Activated T-helper 2 cell treated with anti-CD3 and anti-CD28 coated beads, Interferon-gamma antibody, Interleukin-2, Interleukin-4, amounts not matched to agents 10 μg/mL and 5 μg/mL and 100 μg/mL, durations not matched to agents 14 hours and 24 hours and 36 hours (primary cell): ENCODE data around the gene CFAP100. TPM values are rescaled to one million over a fixed set of nuclear protein-coding genes. Genes with fewer than 3 reads are reported as not detected.

ENCODE experiments used
- DNase-seq: peaks from one replicate; pipeline ENCODE4 v3.0.0; 2021; ENCODE audit warnings: low spot score
- H3K27ac Mint-ChIP-seq: one replicate; pipeline ENCODE4 v1.8.0; 2021; ENCODE audit warnings: mixed read lengths
- H3K27me3 Mint-ChIP-seq: one replicate; pipeline ENCODE4 v1.8.0; 2021; ENCODE audit warnings: low read depth, mixed read lengths
- H3K36me3 Mint-ChIP-seq: one replicate; pipeline ENCODE4 v1.8.0; 2021; ENCODE audit warnings: low read depth, mixed read lengths
- H3K4me1 Mint-ChIP-seq: one replicate; pipeline ENCODE4 v1.8.0; 2021; ENCODE audit warnings: low read depth, mixed read lengths
- H3K4me3 Mint-ChIP-seq: one replicate; pipeline ENCODE4 v1.8.0; 2021; ENCODE audit warnings: low read depth, mild to moderate bottlenecking, moderate library complexity, mixed read lengths
- H3K9me3 Mint-ChIP-seq: one replicate; pipeline ENCODE4 v1.8.0; 2021; ENCODE audit warnings: mixed read lengths
- intact Hi-C: fragments of 100-400 bp; cut with micrococcal nuclease; formaldehyde crosslinking; loops from one replicate; pipeline ENCODE4 v1.15.1; 2023
- total RNA-seq: library from RNA; stranded (reverse); gene quantifications from 2 replicates; pipeline ENCODE4 v1.2.3, GENCODE V29; 2022

CFAP100 gene
- total RNA-seq, 1 donor from 2014 or later: not detected

DNA sequence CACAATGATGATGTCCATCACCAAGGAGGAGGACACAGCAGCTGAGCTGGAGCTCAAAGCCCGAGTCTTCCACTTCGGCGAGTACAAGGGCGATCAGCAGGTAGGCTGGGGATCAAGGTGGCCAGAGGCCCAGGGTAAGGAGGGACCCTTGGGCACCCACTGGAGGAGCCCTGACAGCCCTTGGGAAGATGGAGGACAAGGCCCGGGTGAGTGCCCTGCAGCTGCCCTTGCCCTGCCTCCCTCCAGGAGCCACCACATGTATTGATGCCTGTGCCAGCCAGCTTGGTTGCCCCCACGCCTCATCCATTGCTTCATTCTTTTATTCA is 38.4 kb downstream of the CFAP100 start:
- Mint-ChIP-seq H3K4me1 (peaks cover 1% of the 10 kb centered on the region), H3K36me3 (peaks cover 9% of the 10 kb centered on the region), H3K27ac (no peak overlapping the region), H3K9me3 (no peaks in the 10 kb centered on the region), H3K4me3 (no peak overlapping the region), H3K27me3 (no peaks in the 10 kb centered on the region)
- intact Hi-C loops: no loop called here
- no peak for DNase-seq

DNA sequence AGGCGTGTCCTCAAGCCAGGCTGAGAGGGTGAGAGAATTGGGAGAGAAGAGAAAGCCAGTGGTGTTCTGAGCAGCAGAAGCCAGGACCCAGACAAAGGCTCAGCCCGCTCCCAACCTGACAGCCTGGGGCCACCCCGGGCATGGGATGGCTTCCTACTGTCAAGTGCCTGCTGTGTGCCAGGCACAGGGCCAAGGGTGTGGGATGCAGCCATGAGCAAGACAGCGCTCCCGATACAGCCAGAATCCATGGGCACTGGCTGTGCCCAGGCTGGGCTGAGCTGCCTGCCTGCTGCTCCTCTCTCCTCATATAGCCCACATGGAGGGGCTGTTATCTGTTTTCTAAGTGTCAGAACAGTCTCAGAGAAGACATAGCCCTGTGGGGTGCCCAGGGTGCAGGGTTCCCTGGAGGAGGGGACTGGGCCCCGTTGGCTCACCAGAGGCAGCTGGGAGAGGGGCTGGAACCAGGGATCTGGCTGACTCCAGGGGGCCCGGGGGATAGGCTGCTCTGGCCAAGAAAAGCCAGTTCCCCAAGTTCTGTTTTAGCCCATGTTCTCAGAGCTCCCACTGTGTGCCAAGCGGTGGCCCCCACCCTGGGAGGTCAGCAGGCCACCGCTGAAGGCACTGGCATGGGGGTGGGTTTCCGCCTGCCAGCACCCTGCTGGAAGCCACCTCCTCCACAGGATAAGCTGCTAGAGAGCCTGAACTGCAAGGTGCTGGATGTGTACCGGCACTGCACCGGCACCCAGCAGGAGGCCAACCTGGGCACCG is 39.0 kb downstream of the CFAP100 start:
- Mint-ChIP-seq H3K9me3 (no peaks in the 10 kb centered on the region), H3K4me1 (peaks cover 1% of the 10 kb centered on the region), H3K36me3 (peaks cover 9% of the 10 kb centered on the region), H3K27me3 (no peaks in the 10 kb centered on the region), H3K27ac (no peak overlapping the region), H3K4me3 (no peak overlapping the region)
- intact Hi-C loops: no loop called here
- DNase-seq: no peak

DNA sequence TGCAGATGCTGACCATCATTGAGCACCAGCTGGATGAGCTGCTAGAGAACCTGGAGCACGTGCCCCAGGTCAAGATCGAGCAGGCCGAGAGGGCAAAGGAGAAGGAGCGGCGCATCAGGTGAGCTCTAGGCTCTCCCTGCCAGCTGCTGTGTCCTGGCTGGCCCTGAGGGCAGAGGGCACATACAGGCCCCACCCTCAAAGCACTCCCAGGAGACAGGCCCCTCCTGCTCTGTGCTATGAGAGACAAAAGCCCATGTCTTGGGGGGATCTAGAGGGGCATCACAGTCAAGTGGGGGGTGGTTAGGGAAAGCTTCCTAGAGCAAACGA is 39.5 kb downstream of the CFAP100 start:
- Mint-ChIP-seq H3K4me1 (peaks cover 1% of the 10 kb centered on the region), H3K4me3 (no peak overlapping the region), H3K27ac (no peak overlapping the region), H3K9me3 (no peaks in the 10 kb centered on the region), H3K27me3 (no peaks in the 10 kb centered on the region), H3K36me3 (peaks cover 9% of the 10 kb centered on the region)
- DNase-seq: no peak
- intact Hi-C loops: no loop called here

DNA sequence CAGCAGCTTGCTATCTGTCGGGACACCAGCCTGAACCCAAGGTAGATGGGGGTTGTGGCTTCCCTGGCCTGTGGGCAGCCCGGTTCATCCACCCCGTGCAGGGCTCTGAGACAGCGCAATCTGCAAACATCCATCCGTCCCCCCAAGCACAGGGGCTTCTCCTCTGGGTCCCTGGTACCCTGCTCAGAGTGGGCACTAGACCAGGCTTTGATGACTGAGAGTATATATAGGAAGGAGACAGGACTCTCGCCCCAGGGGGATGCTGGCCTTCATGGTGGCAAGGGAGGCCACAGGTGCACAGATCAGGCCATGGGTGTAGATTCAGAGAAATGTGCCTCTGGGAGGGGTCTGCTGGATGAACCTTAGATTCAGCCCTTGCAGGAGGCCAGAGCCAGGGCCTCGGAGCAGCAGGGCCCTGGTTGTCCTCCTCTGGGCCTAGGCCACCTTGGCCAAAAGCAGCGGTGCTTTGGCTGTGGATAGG is 40.3 kb downstream of the CFAP100 start:
- H3K36me3 Mint-ChIP-seq: peaks cover 9% of the 10 kb centered on the region
- no peaks in the 10 kb centered on the region for H3K9me3 Mint-ChIP-seq
- intact Hi-C loops: no loop called here
- peaks cover 1% of the 10 kb centered on the region for H3K4me1 Mint-ChIP-seq
- no peaks in the 10 kb centered on the region for H3K27me3 Mint-ChIP-seq
- H3K27ac Mint-ChIP-seq: no peak overlapping the region
- no peak overlapping the region for H3K4me3 Mint-ChIP-seq
- no peak for DNase-seq

DNA sequence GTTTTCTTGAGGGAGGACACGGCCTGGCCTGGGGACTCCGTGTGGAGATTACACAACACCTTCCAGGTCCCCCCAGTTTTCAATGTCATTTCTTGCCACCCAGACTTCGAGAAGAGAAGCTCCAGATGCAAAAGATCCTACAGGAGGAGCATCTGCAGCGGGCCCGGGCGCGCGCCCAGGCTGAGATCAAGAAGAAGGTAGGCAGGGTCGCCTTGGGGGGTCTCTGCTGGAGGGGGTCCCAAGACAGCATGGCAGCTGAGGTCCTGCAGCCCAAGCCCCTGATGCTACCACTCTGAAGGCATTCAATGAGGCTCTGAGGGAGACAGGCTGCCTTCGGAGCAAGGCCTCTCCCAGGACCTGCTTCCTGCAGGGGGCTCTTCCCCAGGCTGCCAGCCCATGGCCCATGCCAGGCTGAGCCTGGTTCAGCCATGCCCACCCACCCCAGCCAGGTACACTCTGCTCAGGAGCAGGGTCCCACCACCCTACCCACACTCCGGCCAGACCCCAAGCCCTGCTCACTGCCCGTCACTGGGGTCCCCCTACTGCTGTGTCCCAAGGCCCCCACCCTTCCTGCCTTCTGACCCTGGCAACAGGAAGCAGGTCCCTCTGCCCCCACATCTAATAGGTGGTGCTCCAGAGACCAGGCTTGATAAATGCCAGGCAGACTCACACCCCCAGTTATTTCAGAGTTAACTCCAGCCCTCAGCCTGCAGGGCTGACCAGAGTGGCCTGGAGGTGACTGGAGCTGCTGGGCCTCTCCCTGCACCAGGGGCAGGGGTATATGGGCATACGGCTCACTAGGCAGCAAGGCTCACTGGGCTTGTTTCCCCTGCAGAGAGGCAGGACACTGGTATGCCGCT is 41.0 kb downstream of the CFAP100 start:
- Mint-ChIP-seq H3K4me3 (no peak overlapping the region), H3K27me3 (no peaks in the 10 kb centered on the region), H3K9me3 (no peaks in the 10 kb centered on the region), H3K27ac (no peak overlapping the region), H3K36me3 (peaks cover 9% of the 10 kb centered on the region), H3K4me1 (peaks cover 1% of the 10 kb centered on the region)
- intact Hi-C loops: no loop called here
- DNase-seq: no peak

DNA sequence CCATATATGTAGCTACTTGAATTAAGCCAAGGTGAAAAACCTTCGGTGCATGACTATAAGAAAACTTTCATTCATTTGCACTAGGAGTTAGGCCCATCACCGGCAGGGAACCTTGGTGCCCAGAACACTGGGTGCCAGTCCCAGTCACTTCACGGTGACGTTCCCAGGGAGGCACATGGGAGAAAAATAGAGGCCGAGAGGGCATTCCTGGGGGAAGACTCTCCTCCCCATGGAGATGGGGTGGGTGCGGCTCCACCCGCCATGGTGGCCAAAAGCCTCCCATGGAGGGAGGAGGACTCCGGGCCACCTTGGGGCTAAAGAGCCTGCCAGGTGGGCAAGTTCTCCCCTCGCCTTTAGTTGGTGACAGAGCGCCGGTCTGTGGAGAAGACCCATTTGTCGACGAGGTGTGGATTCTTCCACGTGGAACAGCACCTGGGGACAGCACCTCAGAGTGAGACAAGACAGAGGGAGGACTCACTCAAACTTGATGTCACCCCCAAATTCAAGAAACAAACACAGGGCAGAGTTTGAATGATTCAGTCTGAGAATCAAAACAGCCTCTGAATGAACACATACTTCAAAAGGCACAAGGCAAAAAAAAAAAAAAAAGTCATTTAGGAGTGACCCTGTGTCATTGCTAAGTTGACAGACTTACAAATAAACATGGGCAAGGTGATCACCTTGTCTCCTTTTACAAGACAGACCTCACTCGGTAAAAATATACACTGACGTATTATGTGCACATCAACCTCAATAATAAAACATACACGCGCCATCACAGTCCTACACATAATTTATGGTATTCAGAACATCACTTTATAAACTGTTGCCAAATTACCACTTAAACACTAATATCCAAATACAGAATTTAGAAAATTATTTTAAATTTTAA is 42.4 kb downstream of the CFAP100 start:
- intact Hi-C loops: no loop called here
- H3K4me3 Mint-ChIP-seq: no peak overlapping the region
- H3K36me3 Mint-ChIP-seq: peaks cover 9% of the 10 kb centered on the region
- H3K27ac Mint-ChIP-seq: no peak overlapping the region
- no peaks in the 10 kb centered on the region for H3K9me3 Mint-ChIP-seq
- DNase-seq: no peak
- no peaks in the 10 kb centered on the region for H3K27me3 Mint-ChIP-seq
- H3K4me1 Mint-ChIP-seq: no peaks in the 10 kb centered on the region

DNA sequence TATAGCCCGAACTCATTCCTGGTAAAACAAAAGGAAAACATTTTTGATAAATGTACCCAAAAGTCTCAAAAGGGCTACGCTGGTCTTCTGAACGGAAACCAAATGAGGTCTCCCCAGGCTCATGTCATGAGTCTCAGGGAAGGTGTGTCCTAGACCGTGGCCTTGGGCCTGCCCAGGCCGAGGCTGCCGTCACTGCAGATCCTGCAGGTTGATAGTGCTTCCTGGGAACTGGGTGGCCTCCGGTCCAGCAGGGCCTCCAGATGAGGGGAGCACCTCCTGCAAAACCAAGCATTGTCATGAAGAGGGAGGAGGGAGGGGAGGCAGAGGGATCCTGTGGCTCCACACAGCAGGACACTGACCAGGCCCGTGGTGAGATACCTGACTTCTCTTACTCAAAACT is 43.5 kb downstream of the CFAP100 start:
- H3K4me1 Mint-ChIP-seq: no peaks in the 10 kb centered on the region
- no peaks in the 10 kb centered on the region for H3K27me3 Mint-ChIP-seq
- DNase-seq: no peak
- no peaks in the 10 kb centered on the region for H3K9me3 Mint-ChIP-seq
- H3K36me3 Mint-ChIP-seq: peaks cover 9% of the 10 kb centered on the region
- intact Hi-C loops: no loop called here
- no peak overlapping the region for H3K4me3 Mint-ChIP-seq
- no peak overlapping the region for H3K27ac Mint-ChIP-seq

DNA sequence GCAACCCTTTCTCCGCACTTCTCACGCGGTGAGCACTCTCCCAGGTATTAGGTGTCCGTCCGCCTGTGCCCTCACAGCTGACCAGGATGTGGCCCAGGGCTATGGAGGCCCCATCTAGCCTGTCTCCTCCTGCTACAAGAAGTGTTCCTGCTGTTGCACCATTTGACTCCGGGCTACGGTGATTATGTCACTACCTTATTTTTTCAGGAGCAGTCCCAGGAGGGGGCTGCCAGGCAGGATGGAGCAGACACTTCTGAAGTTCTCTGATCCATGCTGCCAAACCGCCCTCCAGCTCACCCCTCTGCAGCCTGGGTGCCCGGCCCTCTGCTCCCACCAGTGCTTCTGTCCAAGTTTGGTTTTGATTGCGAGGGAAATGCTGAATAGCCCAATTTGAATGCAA is 44.0 kb downstream of the CFAP100 start:
- Mint-ChIP-seq H3K36me3 (peaks cover 9% of the 10 kb centered on the region), H3K4me3 (no peak overlapping the region), H3K27me3 (no peaks in the 10 kb centered on the region), H3K4me1 (no peaks in the 10 kb centered on the region), H3K9me3 (no peaks in the 10 kb centered on the region), H3K27ac (no peak overlapping the region)
- intact Hi-C loops: no loop called here
- no peak for DNase-seq

DNA sequence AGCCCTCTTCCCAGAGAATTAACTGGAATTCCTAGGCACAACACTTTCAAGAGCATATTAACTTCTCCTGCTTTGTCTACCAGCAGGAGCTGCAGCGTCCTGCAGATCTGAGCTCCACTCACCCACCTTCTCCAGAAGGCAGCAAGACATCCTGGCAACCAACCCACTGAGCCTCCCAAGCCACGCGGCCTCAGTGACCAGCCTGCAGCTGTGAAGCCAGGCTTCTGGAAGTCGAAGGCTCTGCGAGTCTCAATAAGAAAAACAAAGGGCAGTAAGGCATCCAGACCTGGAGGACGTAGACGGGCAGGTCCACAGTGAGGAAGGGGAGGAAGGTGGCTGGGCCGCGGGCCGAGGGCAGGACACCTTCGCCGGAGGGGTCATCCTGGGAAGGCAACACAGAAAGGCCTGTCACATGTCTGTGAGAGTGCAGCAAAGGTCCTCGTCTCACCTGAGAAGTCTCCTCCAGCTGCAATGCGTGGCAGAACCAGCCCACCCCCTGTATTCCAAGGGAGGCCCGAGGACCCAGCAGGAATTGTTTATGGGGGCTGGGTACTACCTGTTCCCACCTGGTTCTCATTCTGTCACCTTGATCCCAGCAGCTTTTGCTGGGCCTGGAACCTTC is 44.7 kb downstream of the CFAP100 start:
- DNase-seq: no peak
- no peak overlapping the region for H3K27ac Mint-ChIP-seq

DNA sequence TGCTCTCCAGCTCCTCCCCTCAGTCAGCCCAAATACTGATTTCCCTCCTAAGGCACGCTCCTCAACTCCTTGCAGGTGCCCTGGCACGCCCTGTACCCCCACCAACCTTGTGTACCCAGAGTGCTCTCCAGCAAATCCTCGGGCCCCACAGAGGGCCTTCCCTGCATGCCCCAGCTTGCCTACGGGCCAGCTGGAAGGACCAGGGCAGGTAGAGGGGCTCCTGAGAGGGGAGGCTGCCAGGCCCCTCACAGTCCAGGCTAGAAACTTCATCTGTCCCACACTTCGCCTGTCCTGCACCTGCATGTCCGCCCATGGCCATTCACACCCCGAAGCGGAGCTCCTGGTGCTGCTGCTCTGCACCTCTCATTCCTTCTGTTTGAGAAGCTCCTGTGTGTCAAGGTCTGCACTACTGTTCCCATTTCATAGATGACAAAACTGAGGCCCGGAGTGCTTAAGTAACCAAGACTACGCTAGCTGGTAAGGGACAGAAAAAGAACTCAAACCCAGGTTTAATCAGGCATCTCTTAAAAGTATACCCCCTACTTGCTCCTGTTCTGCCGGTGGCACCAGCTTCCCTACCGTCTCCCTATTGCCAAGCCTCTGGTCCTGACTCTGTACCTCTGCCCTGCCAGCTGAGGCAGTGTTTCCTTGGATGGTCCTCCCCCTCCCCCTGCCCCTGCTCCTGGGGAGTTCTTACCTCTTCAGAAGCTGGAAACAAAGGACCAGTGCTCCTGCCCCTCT is 45.4 kb downstream of the CFAP100 start:
- Mint-ChIP-seq H3K27me3 (no peaks in the 10 kb centered on the region), H3K4me3 (no peak overlapping the region), H3K27ac (no peak overlapping the region), H3K4me1 (no peaks in the 10 kb centered on the region), H3K9me3 (no peaks in the 10 kb centered on the region), H3K36me3 (peaks cover 9% of the 10 kb centered on the region)
- intact Hi-C loops: no loop called here
- no peak for DNase-seq

More for the DNA sequence above, 44.7 kb downstream of the CFAP100 start:
- no peak overlapping the region for H3K4me3 Mint-ChIP-seq
- intact Hi-C loops: no loop called here
- peaks cover 9% of the 10 kb centered on the region for H3K36me3 Mint-ChIP-seq
- no peaks in the 10 kb centered on the region for H3K27me3 Mint-ChIP-seq
- no peaks in the 10 kb centered on the region for H3K9me3 Mint-ChIP-seq
- no peaks in the 10 kb centered on the region for H3K4me1 Mint-ChIP-seq

DNA sequence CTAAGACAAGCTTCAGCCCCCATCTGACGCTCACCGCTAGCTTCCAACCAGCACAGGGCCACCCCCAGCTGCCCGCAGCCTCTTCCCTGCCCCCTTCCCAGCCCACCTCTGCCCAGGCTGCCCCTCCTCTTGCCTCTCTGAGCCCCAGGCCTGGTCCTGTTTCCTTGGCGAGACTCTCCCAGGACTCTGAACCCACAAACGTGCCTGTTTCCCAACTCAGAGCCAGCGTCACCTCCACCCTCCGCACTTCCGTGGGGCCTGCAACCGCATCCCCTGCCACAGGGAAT is 45.9 kb downstream of the CFAP100 start:
- Mint-ChIP-seq H3K4me1 (no peaks in the 10 kb centered on the region), H3K27ac (no peak overlapping the region)

DNA sequence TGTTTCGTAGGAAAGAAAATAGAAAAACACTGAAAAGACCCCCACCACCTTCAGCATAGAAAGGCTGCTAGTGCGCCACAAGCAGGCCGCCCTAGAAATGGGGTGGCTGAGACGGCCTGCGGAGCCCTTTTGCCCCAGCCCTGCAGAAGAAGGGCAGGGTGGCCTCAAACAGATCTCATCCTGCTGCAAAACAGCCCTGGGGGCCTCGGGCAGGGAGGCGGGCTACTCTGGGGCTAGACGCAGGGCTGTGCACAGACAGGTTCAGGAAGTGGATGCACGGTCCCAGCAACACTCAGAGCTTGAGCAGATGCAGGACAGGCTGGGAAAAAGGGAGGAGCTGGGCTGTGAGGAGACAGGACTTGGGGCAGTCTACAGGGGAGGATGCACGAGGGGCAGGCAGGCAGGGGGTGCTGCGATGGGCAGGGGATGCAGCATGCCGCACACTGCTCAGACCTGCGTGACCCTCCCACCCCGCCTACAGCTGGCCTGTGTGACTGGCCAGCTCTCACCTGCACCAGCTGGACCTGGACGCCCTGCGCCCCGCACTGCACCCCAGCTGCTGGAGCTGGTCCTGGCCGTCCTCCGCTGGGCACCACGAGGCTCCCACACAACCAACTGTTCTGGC is 46.7 kb downstream of the CFAP100 start:
- no peaks in the 10 kb centered on the region for H3K27me3 Mint-ChIP-seq
- H3K4me3 Mint-ChIP-seq: no peak overlapping the region
- H3K9me3 Mint-ChIP-seq: no peaks in the 10 kb centered on the region
- intact Hi-C loops: no loop called here
- no peaks in the 10 kb centered on the region for H3K4me1 Mint-ChIP-seq
- H3K27ac Mint-ChIP-seq: no peak overlapping the region
- no peak for DNase-seq
- H3K36me3 Mint-ChIP-seq: peaks cover 9% of the 10 kb centered on the region

More for the DNA sequence above, 45.9 kb downstream of the CFAP100 start:
- Mint-ChIP-seq H3K36me3 (peaks cover 9% of the 10 kb centered on the region), H3K4me3 (no peak overlapping the region), H3K27me3 (no peaks in the 10 kb centered on the region), H3K9me3 (no peaks in the 10 kb centered on the region)
- no peak for DNase-seq
- intact Hi-C loops: no loop called here
